Hepatic stellate cell (primary cell): ENCODE data around the gene TRPM7.

Experiments used
- DNase-seq: peaks from one replicate; pipeline ENCODE4 v3.0.0; 2011; ENCODE audit warnings: low spot score

TRPM7 gene

DNA sequence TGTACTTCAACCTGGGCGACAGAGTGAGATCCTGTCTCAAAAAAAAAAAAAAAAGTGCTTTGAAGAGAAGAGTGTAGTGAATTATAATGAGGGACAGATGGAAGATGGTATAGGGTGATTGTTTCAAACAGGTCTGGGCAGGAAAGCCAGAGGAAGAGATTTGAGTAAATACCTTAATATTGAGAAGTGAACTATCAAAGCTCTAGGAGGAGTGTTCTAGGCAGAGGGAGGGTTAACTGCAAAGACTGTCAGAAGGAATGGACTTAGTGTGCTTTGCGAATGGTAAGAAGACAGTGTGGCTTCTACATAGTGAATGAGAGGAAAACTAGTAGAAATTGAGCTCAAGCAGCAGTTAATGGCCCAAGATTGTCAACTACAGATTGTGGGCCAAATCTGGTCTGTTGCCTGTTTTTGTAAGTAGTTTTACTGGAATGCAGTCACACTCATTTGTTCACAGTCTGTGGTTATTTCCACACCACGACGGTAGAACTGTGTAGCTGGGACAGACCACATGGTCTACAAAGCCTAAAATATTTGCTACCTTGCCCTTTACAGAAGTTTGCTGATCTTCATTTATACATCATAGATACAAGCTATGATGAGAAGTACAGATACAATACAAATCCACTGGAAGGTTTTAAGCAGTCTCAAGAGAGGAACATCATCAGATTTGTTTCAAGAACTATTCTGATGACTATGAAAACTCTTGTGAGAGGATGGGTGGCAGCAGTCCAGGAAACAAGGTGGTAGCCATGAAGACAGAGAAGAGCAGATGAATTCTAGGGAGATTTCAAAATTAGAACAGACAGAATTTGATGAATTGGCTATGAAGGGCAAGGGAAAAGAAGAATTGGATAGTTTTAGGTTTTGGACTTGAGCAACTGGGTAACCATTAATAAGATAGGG lies 123.6 kb downstream of the TRPM7 start:
- DNase-seq, result no peak

DNA sequence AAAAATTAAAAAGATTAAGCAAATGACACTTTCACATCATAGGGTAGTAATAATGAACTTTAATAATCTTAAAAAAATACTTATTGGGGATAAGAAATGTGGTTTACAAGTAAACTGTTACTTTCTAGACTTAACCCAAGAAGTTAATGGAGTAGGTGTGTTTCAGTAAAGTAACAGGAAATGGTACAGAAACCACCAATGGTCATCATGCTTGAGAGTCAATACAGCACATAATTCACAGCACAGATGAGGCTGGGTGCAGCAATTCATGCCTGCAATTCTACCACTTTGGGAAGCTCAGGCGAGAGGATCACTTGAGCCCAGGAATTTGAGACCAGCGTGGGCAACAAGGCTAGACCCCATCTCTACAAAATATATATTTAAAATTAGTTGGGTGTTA lies 128.6 kb downstream of the TRPM7 start:
- no peak for DNase-seq

DNA sequence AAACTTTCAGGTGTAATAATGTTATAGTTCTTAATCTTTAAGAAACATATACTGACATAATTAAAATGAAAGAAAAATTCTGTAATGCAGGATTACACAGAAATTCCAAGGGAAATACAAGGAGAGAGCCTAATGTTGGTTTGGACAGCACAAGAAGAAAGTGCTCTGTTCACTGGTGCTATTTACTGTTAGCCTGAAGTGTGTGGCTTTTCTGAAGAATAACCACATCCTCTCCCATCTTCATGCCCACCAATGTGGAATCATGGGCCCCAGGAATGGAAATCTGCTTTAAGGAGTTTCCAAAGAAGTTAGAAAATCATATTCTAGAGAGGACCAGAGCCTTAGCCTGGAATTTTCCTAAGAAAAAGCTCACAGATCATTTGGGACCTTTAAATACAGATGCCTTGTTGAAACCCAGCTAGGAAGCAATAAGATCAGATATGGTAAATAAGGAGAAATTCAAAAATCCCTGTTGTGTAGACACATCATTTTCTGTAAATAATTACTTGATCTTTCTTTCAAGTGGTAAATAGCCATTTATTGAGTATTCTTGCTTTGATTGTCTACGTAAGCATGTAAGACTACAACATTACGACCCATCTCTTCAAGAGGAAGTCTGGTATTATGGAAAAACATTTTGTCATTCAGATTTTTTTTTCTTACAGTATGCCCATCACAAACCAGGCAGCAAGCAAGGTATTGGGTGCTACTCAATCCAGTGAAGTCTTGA lies 129.8 kb downstream of the TRPM7 start:
- no peak for DNase-seq

DNA sequence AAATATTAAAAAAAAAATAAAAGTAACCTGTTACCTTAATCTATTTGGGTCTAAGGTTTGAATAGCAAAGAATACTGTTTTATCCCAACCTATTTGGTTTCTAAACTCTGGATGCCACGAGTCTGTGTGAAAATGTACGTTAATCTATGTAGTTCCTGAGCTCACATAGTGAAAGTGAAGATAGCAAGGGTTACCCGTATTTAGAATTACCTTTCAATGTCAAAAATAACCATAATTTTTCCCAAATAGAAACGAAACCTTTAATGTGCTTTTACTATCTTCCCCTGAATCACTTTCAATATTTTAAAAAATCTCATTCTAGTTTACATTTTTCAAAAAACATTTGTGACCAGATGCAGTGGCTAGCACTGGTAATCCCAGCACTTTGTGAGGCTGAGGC lies 134.4 kb downstream of the TRPM7 start:
- no peak for DNase-seq

DNA sequence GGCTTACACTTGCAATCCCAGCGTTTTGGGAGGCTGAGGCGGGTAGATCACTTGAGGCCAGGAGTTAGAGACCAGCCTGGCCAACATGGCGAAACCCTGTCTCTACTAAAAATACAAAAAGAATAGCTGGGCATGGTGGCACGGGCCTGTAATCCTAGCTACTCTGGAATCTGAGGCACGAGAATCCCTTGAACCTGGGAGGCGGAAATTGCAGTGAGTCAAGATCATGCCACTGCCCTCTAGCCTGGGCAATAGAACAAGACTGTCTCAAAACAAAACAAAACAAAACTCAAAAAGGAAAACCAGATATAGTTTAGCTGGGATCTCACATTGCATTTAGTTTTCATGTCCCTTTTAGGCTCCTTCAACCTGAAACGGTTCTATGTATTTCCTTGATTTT lies 137.3 kb downstream of the TRPM7 start:
- no peak for DNase-seq

DNA sequence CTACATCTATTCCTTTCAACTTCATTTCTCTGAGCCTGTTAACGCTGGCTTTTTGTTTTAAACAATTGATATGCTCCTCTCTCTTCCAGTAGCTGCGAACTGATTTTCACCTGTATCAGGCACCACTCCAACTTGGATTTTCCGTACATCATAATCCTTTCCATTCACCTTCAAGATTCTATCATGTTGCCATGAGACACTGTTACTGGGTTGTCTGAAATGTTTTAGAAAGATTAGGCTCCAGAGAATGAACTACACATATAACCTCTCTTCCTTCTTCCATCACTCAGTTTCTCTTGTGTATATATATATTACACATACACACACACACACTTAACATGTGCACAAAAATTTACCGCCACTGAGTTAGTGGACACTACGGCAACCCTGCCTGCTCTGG lies 140.0 kb downstream of the TRPM7 start, which contains the start of gene USP50:
USP50 (minus strand) TSS at position 101 of the 400 bp plus-strand sequence. CDS start 141 bp downstream, outside the sequence.
- DNase-seq, result no peak

DNA sequence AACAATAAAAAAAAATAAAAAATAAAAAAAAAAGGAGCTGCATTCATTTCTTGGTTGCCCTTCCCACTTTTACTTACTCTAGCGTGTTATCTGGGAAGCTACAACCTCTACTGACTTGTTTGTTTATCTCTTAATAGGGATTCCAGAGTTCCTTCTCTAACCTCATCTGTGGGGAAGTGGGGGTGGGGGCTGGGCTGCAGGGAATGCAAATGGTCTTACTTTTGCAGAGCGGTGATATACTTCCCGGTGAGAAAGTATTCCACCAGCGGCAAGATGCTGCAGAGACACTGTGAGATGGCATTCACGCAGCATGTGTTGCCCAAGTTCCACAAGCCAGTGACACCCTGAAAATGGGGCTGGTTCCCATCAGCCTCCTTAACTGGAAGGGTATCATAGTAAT lies 142.2 kb downstream of the TRPM7 start:
- no peak for DNase-seq

DNA sequence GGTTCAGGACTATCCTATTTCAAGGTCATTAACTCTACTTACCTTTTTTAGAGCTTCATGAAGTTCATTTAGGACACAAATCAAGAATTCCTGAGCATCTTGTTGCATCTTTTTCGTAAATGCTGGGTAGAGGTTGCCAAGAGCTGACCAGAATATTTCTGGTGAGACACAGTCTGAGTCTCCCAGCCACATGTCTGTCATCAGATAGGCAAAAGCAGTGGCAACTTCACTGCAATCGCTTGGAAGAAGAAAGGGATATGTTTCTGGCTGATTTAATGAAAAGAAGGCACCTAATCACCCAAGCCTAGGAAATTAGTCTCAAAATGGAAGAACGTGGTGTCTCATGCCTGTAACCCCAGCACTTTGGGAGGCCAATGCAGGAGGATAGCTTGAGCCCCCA lies 143.0 kb downstream of the TRPM7 start:
- DNase-seq, result no peak

DNA sequence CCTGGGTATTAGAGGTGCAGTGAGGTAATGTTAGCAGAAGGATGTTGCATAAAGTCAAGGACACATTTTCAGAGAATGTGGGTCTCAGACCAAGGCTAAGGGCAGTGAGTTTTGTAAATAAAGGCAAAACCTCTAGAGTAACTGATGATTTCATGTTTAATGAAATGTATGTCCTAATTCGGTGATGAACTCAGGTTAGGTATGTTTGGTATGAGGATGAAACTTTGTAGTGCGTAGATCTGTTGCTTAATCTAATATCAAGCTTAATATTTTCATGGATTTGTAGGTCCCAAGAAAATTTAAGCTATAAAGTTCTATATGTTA lies 143.7 kb downstream of the TRPM7 start:
- no peak for DNase-seq

DNA sequence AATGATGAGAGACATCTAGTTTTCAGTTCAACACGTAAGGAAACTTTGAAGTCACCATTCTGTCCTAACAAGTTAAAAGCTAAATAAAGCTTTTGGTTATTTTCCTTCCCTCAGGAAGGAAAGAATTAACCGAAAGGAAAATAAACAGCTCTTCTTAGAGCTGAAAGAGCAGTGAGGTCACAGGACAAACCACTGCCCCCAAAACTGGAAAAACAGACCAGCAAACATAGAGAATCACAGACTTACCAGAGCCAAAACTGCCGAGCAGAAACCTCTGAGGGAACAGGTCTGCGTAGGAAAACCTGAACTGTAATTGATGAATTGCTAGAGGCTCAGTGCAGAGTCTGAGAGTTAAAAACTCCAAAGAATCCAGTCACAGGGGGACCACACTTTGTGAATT lies 154.8 kb downstream of the TRPM7 start:
- DNase-seq, result no peak

DNA sequence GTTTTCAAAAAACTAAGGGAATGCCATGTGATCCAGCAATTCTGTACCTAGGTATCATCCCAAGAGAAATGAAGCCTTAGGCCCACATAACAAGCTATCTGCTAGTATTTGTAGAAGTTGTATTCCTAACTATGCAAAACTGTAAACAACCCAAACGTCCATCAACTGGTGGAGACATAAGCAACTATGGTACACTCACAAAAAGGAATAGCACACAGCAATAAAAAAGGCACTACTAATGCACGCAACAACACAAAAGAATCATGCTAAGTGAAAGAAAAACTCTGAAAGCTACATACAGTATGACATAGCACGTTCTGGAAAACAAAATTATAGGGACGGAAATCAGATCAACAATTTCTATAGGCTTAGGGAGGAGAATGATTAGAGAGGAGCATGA lies 155.4 kb downstream of the TRPM7 start:
- DNase-seq, result no peak

DNA sequence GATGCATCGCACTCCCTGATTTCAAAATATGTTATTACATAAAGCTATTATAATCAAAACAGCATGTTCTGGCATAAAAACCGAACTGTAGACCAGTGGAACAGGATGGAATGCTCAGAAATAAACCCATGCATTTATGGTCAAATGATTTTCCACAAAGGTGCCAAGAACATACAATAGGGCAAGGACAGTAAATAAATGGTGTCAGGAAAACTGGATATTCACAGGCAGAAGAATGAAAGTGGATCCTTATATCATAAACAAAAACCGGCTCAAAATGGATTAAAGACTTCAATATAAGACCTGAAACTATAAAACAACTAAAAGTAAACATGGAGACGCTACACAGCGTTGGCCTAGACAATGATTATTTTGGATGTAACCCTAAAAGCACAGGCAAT lies 162.7 kb downstream of the TRPM7 start:
- no peak for DNase-seq

DNA sequence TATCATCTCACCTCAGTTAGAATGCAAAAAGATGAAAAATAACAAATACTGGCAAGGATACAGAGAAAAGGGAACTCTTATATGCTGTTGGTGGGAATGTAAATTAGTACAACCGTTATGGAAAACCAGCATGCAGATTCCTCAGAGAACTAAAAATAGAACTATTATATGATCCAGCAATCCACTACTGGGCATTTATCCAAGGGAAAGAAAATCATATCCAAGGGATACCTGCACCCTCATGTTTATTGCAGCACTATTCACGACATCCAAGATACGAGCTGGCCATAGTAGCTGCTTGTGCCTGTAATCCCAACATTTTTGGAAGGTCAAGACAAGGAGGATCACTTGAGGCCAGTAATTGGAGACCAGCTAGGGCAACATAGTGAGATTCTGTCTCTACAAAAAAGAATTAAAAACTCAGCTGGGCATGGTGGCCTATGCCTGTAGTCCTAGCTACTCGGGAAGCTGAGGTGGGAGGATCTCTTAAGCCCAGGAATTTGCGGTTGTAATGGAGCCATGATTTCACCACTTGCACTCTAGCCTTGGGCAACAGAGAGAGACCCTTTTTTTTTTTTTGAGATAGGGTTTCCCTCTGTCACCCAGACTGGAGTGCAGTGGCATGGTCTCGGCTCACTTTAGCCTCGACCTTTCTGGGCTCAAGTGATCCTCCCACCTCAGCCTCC lies 166.7 kb downstream of the TRPM7 start:
- no peak for DNase-seq

DNA sequence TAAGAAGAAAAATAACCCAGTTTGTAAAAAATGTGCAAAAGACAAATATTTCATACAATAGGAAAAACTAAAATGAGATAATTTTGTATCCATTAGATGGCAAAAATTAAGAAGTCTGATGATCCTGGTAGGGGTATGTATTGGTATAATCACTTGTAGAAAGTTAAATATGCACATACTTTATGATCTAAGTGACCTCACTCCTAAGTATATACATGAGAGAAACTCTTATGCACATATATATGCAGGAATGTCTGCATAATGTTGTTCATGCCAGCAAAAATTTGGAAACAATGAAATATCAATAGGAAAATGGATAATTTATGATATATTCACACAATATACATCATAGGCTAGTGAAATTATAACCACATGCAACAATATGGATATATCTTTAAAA lies 173.6 kb downstream of the TRPM7 start:
- DNase-seq, result no peak
